H1 (cell line): ENCODE results near the gene ZNF568. TPM values are rescaled to one million over a fixed set of nuclear protein-coding genes. Genes with fewer than 3 reads are reported as not detected.

Experiments
- CBX5 ChIP-seq: fragments of 300-800, 300-1000 bp; sonication (generic); IDR thresholded peaks from 2 replicates; pipeline ENCODE4 v1.7.1; 2016; ENCODE audit warnings: antibody characterized with exemption, low read length, low read depth
- KDM1A ChIP-seq: fragments of 200-600, 300-600 bp; sonication (generic); IDR thresholded peaks from 2 replicates; pipeline ENCODE4 v1.7.1; 2016; ENCODE audit warnings: mild to moderate bottlenecking, low read length, borderline replicate concordance
- RXRA ChIP-seq: IDR thresholded peaks from 2 replicates; pipeline ENCODE4 v1.6.1; 2011; ENCODE audit warnings: low read depth, mild to moderate bottlenecking, low read length, moderate library complexity; ENCODE audit not compliant: insufficient read depth
- SP1 ChIP-seq: IDR thresholded peaks from 2 replicates; pipeline ENCODE4 v1.6.1; 2011; ENCODE audit warnings: low read depth, low read length
- TBP ChIP-seq: IDR thresholded peaks from 2 replicates; pipeline ENCODE4 v1.6.1; 2011; ENCODE audit warnings: low read depth, low read length, improper control_type of control experiment
- polyA plus RNA-seq, 7 experiments: library from polyadenylated mRNA; depleted of rRNA in 3 of 7; stranded (reverse) in 5 of 7; unstranded in 2 of 7; fragments of >200 nt in 5 of 7; fragments of 200-250 nt in 2 of 7; gene quantifications; 1 replicate in 5 of 7; 2 replicates in 1 of 7; 4 replicates in 1 of 7; pipeline versions ENCODE4 v1.2.1 to v1.2.3, GENCODE V29; 2011 to 2013; ENCODE audit warnings: missing spikeins in 2 of 7, mixed read lengths in 2 of 7
- total RNA-seq: library from RNA; stranded (reverse); fragmentation: NEBNext Ultra II Directional; extraction: Animal tissue kit (Norgen Biotek cat#: 25700); gene quantifications from 2 replicates; pipeline ENCODE4 v1.2.1, GENCODE V29; 2021

ZNF568 gene
- total and polyA plus RNA-seq, 2 of the 8 experiments (the other 6 are each of a cell fraction or from before 2014, with no cell fraction given), result 1.6 to 2.4 TPM

DNA sequence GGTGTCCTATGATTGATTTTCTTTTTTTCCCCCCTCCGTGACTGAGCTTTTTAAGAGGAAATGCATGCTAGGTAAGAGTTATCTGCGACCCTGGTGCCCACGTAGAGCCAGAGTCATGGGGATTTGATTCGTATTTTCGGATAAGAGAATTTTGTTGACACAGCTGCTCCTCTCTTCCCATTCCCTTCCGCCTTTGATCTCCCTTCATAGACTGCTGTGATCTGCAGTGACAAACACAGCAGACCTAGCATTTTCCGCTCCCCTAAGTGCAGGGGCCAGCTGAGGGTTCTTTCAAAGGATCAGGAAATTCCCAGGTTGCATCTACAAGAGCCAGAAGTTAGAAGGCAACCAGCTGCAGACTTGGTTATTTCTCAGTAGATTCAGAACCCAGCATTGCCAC lies 70.5 kb downstream of the ZNF568 start (continued):
- TF ChIP-seq SP1, result no peak
- TF ChIP-seq KDM1A, result no peak
- no peak for TF ChIP-seq RXRA
- no peak for TF ChIP-seq CBX5
- TF ChIP-seq TBP, result no peak
